GM21528 (cell line): Measurements from ENCODE around the gene ERC2.

Experiments
- ATAC-seq: cut with Tn5 transposase; IDR thresholded peaks from one replicate; pipeline ENCODE4 v1.9.1; 2021; ENCODE audit warnings: mild to moderate bottlenecking, moderate library complexity; ENCODE audit not compliant: unreplicated experiment, low FRiP score

The ERC2 gene

GRCh38 chr3:55963601-55964000 is 504.7 kb downstream of the ERC2 start:
- ATAC-seq, result no peak

GRCh38 chr3:55959471-55960080 is 508.7 kb downstream of the ERC2 start:
- no peak for ATAC-seq

GRCh38 chr3:55958605-55959004 is 509.7 kb downstream of the ERC2 start:
- ATAC-seq, result no peak

GRCh38 chr3:55955891-55956477 is 512.3 kb downstream of the ERC2 start:
- no peak for ATAC-seq

- ATAC-seq, result no peak
These were observed 516.9 kb downstream of the ERC2 start for GRCh38 chr3:55951388-55951787.

GRCh38 chr3:55947406-55947805 is 520.9 kb downstream of the ERC2 start:
- no peak for ATAC-seq

- ATAC-seq, result no peak
These were observed 521.6 kb downstream of the ERC2 start for GRCh38 chr3:55946574-55947160.

GRCh38 chr3:55942868-55943267 is 525.4 kb downstream of the ERC2 start:
- ATAC-seq, result no peak

- no peak for ATAC-seq
These were observed 529.0 kb downstream of the ERC2 start for GRCh38 chr3:55939287-55939686.

- ATAC-seq, result no peak
These were observed 531.0 kb downstream of the ERC2 start for GRCh38 chr3:55937301-55937700.

- no peak for ATAC-seq
These were observed 531.7 kb downstream of the ERC2 start for GRCh38 chr3:55936549-55937052.

- ATAC-seq, result no peak
These were observed 533.0 kb downstream of the ERC2 start for GRCh38 chr3:55935241-55935640.

GRCh38 chr3:55934771-55935170 is 533.5 kb downstream of the ERC2 start:
- no peak for ATAC-seq

- ATAC-seq, result no peak
These were observed 539.0 kb downstream of the ERC2 start for GRCh38 chr3:55929154-55929869.

- ATAC-seq, result no peak
These were observed 544.6 kb downstream of the ERC2 start for GRCh38 chr3:55923626-55924025.

GRCh38 chr3:55923207-55923606 is 545.1 kb downstream of the ERC2 start:
- no peak for ATAC-seq

GRCh38 chr3:55912880-55913279 is 555.4 kb downstream of the ERC2 start:
- ATAC-seq, result no peak

- no peak for ATAC-seq
These were observed 557.0 kb downstream of the ERC2 start for GRCh38 chr3:55911266-55911665.

GRCh38 chr3:55910543-55910942 is 557.7 kb downstream of the ERC2 start:
- no peak for ATAC-seq

GRCh38 chr3:55909373-55909772 is 558.9 kb downstream of the ERC2 start:
- ATAC-seq, result no peak

GRCh38 chr3:55907616-55908015 is 560.7 kb downstream of the ERC2 start:
- ATAC-seq, result no peak
